NT2/D1 (cell line): ENCODE data around the gene LRRC26.
A peak's percentile ranks its signal among the peaks of the same experiment; 100 is the strongest.

Experiments used
- DNase-seq: peaks from one replicate; pipeline ENCODE4 v3.0.0-alpha.2; 2011; ENCODE audit warnings: low read depth, low spot score
- H3K27me3 ChIP-seq: 2 replicates; pipeline ENCODE4 v1.6.0; 2011; ENCODE audit warnings: mild to moderate bottlenecking; ENCODE audit not compliant: insufficient read length, insufficient read depth
- H3K36me3 ChIP-seq: 2 replicates; pipeline ENCODE4 v1.6.1; 2011; ENCODE audit warnings: mild to moderate bottlenecking, low read length, mixed read lengths; ENCODE audit not compliant: insufficient read depth, insufficient read length
- H3K4me1 ChIP-seq: 2 replicates; pipeline ENCODE4 v1.5.1; 2011; ENCODE audit not compliant: insufficient read depth, insufficient read length
- H3K4me3 ChIP-seq: 2 replicates; pipeline ENCODE4 v1.5.1; 2011; ENCODE audit warnings: low read depth; ENCODE audit not compliant: insufficient read length
- H3K9ac ChIP-seq: 2 replicates; pipeline ENCODE4 v1.6.0; 2011; ENCODE audit warnings: low read depth; ENCODE audit not compliant: insufficient read length
- H3K9me3 ChIP-seq: 2 replicates; pipeline ENCODE4 v1.5.1; 2011; ENCODE audit warnings: mild to moderate bottlenecking, low read length; ENCODE audit not compliant: insufficient read depth
- SUZ12 ChIP-seq: IDR thresholded peaks from 2 replicates; pipeline ENCODE4 v1.6.1; 2011; ENCODE audit not compliant: insufficient read length, insufficient read depth; ENCODE audit errors: extremely low read depth
- YY1 ChIP-seq: IDR thresholded peaks from 2 replicates; pipeline ENCODE4 v1.6.1; 2011; ENCODE audit not compliant: insufficient read length, insufficient read depth
- ZNF274 ChIP-seq: IDR thresholded peaks from 2 replicates; pipeline ENCODE4 v1.6.1; 2011; ENCODE audit warnings: mild to moderate bottlenecking, low read depth, low read length

Gene LRRC26

GRCh38 chr9:137158625-137159024 lies 11.2 kb downstream of the LRRC26 start:
- H3K9me3 ChIP-seq: no peaks in the 10 kb centered on the region
- H3K36me3 ChIP-seq: no peaks in the 10 kb centered on the region
- DNase-seq: no peak
- peaks cover 37% of the 10 kb centered on the region for H3K4me1 ChIP-seq
- peaks cover 86% of the 10 kb centered on the region for H3K27me3 ChIP-seq
- H3K9ac ChIP-seq: peak overlapping the region; percentile 50
- H3K4me3 ChIP-seq: no peak overlapping the region
- no peak for TF ChIP-seq YY1
- TF ChIP-seq ZNF274: no peak
- no peak for TF ChIP-seq SUZ12

GRCh38 chr9:137157618-137158415 lies 12.0 kb downstream of the LRRC26 start:
- no peaks in the 10 kb centered on the region for H3K9me3 ChIP-seq
- H3K36me3 ChIP-seq: no peaks in the 10 kb centered on the region
- peaks cover 34% of the 10 kb centered on the region for H3K4me1 ChIP-seq
- no peak for TF ChIP-seq ZNF274
- no peak for TF ChIP-seq SUZ12
- TF ChIP-seq YY1: no peak
- H3K27me3 ChIP-seq: peaks cover 78% of the 10 kb centered on the region
- peak overlapping the region; percentile 18 for H3K9ac ChIP-seq
- DNase-seq: no peak
- no peak overlapping the region for H3K4me3 ChIP-seq

GRCh38 chr9:137156567-137157375 lies 13.1 kb downstream of the LRRC26 start:
- peaks cover 68% of the 10 kb centered on the region for H3K27me3 ChIP-seq
- peak overlapping the region; percentile 77 for H3K9ac ChIP-seq
- TF ChIP-seq ZNF274 (no peak), SUZ12 (no peak), YY1 (no peak)
- no peaks in the 10 kb centered on the region for H3K9me3 ChIP-seq
- no peaks in the 10 kb centered on the region for H3K36me3 ChIP-seq
- peaks cover 31% of the 10 kb centered on the region for H3K4me1 ChIP-seq
- no peak for DNase-seq
- peak overlapping the region; percentile 52 for H3K4me3 ChIP-seq

DNA sequence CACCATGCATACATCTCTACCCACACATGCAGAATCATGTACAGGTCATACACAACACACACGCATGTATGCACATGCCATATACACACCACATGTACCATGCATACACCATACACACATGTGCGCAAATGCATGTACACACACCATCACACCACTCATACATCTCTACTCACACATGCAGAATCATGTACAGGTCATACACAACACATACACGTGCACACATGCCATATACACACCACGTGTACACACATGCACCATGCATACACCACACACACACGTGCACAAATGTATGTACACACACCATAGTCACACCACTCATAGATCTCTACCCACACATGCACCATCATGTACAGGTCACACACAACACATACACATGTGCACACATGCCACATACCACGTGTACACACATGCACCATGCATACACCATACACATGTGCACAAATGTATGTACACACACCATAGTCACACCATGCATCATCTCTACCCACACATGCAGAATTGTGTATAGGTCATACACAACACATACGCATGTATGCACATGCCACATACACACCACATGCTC lies 16.9 kb downstream of the LRRC26 start:
- peaks cover 33% of the 10 kb centered on the region for H3K27me3 ChIP-seq
- no peak for DNase-seq
- H3K4me1 ChIP-seq: peaks cover 23% of the 10 kb centered on the region
- H3K36me3 ChIP-seq: no peaks in the 10 kb centered on the region
- no peak overlapping the region for H3K9ac ChIP-seq
- no peak overlapping the region for H3K4me3 ChIP-seq
- H3K9me3 ChIP-seq: no peaks in the 10 kb centered on the region
- TF ChIP-seq ZNF274 (no peak), YY1 (no peak), SUZ12 (no peak)

- Histone ChIP-seq H3K27me3 (peaks cover 14% of the 10 kb centered on the region), H3K9me3 (no peaks in the 10 kb centered on the region), H3K36me3 (no peaks in the 10 kb centered on the region), H3K4me1 (peaks cover 14% of the 10 kb centered on the region), H3K9ac (no peak overlapping the region), H3K4me3 (no peak overlapping the region)
- TF ChIP-seq ZNF274 (no peak), SUZ12 (no peak), YY1 (no peak)
- peak; percentile 76 for DNase-seq
These were observed 19.0 kb downstream of the LRRC26 start for GRCh38 chr9:137150617-137151457.

- peaks cover 14% of the 10 kb centered on the region for H3K4me1 ChIP-seq
- H3K27me3 ChIP-seq: peaks cover 6% of the 10 kb centered on the region
- no peaks in the 10 kb centered on the region for H3K9me3 ChIP-seq
- DNase-seq: peak; percentile 79
- peak overlapping the region; percentile 72 for H3K9ac ChIP-seq
- TF ChIP-seq ZNF274 (no peak), SUZ12 (no peak), YY1 (no peak)
- H3K4me3 ChIP-seq: peak overlapping the region; percentile 15
- H3K36me3 ChIP-seq: no peaks in the 10 kb centered on the region
These were observed 19.8 kb downstream of the LRRC26 start for GRCh38 chr9:137149942-137150616.
